Natural killer cell (primary cell): ENCODE measurements around the gene FAM186B. TPM values are rescaled to one million over a fixed set of nuclear protein-coding genes. Genes with fewer than 3 reads are reported as not detected.

Source experiments
- ATAC-seq, 3 donors: fragments of 150-1000 bp in 2 of 3; fragments of 200-7000 bp in 1 of 3; cut with Tn5 transposase; 1 replicate in 1 of 3; 2 replicates in 2 of 3; pipeline ENCODE4 v1.10.0; 2021; ENCODE audit warnings: mild to moderate bottlenecking in 2 of 3, moderate library complexity in 2 of 3
- DNase-seq, 2 donors: peaks; one replicate each; pipeline versions ENCODE4 v3.0.0 to v3.0.0-alpha.2; 2013 to 2021; ENCODE audit warnings: mixed read lengths in 1 of 2
- H3K27ac ChIP-seq: one replicate; pipeline ENCODE4 v1.5.1; 2013; ENCODE audit warnings: mild to moderate bottlenecking, low read length
- H3K27me3 ChIP-seq: one replicate; pipeline ENCODE4 v1.6.1; 2013; ENCODE audit warnings: low read length; ENCODE audit not compliant: control insufficient read depth, insufficient read depth
- H3K36me3 ChIP-seq: one replicate; pipeline ENCODE4 v1.6.1; 2013; ENCODE audit warnings: low read length; ENCODE audit not compliant: control insufficient read depth, insufficient read depth
- H3K4me1 ChIP-seq: one replicate; pipeline ENCODE4 v1.6.1; 2013; ENCODE audit warnings: low read length; ENCODE audit not compliant: control insufficient read depth, insufficient read depth
- H3K4me3 ChIP-seq: one replicate; pipeline ENCODE4 v1.5.1; 2013; ENCODE audit warnings: low read length
- H3K9me3 ChIP-seq: one replicate; pipeline ENCODE4 v1.6.1; 2013; ENCODE audit warnings: low read length; ENCODE audit not compliant: control insufficient read depth, insufficient read depth
- H3K27ac Mint-ChIP-seq, 2 donors: one replicate each; pipeline ENCODE4 v1.8.0; 2022; ENCODE audit warnings: mild to moderate bottlenecking in 2 of 2, mixed read lengths in 2 of 2, moderate library complexity in 1 of 2
- H3K27me3 Mint-ChIP-seq, 2 donors: one replicate each; pipeline ENCODE4 v1.8.0; 2022; ENCODE audit warnings: low read depth in 2 of 2, mixed read lengths in 2 of 2
- H3K36me3 Mint-ChIP-seq: one replicate; pipeline ENCODE4 v1.8.0; 2022; ENCODE audit warnings: mixed read lengths
- H3K4me1 Mint-ChIP-seq, 2 donors: one replicate each; pipeline ENCODE4 v1.8.0; 2022; ENCODE audit warnings: mixed read lengths in 2 of 2
- H3K4me3 Mint-ChIP-seq: one replicate; pipeline ENCODE4 v1.8.0; 2022; ENCODE audit warnings: mild to moderate bottlenecking, moderate library complexity, mixed read lengths
- H3K9me3 Mint-ChIP-seq, 2 donors: one replicate each; pipeline ENCODE4 v1.8.0; 2022; ENCODE audit warnings: mixed read lengths in 2 of 2
- CTCF ChIP-seq: fragments of 200-600 bp; IDR thresholded peaks from one replicate; pipeline ENCODE4 v1.8.0; 2022; ENCODE audit warnings: antibody characterized with exemption
- WGBS: methylation state at CpG from one replicate; pipeline ENCODE4 v1.1.7; 2013; ENCODE audit warnings: missing lambda C conversion rate; ENCODE audit not compliant: insufficient coverage; 5-methylcytosine and 5-hydroxymethylcytosine counted together
- intact Hi-C: fragments of 100-400 bp; cut with micrococcal nuclease; formaldehyde crosslinking; loops from one replicate; pipeline ENCODE4 v1.14.2; 2022
- total RNA-seq, 4 donors: library from RNA; stranded (reverse); fragments of 120-200 nt in 1 of 4; gene quantifications; one replicate each; pipeline versions ENCODE4 v1.2.3 to v1.2.4, GENCODE V29; 2013 to 2022

FAM186B gene
- total RNA-seq, 3 donors from 2014 or later (not counting 1 experiment from before 2014, with no cell fraction given): 0.56 to 0.85 (median 0.77) TPM

GRCh38 chr12:49582850-49583249 is 22.6 kb downstream of the FAM186B start:
- no peak for TF ChIP-seq CTCF
- WGBS: 95% methylated on average over 4 of the region's 4 CpGs
- H3K4me3 Mint-ChIP-seq: no peak overlapping the region
- H3K27ac Mint-ChIP-seq: no peak overlapping the region
- intact Hi-C loops: no loop called here
- ATAC-seq: no peak
- Histone ChIP-seq H3K36me3 (peaks cover 3% of the 10 kb centered on the region), H3K27ac (no peak overlapping the region), H3K4me1 (no peaks in the 10 kb centered on the region), H3K4me3 (no peak overlapping the region), H3K9me3 (no peaks in the 10 kb centered on the region), H3K27me3 (no peaks in the 10 kb centered on the region)
- no peaks in the 10 kb centered on the region for H3K36me3 Mint-ChIP-seq
- peaks cover 0 to 14% of the 10 kb centered on the region in 2 donors for H3K4me1 Mint-ChIP-seq
- H3K9me3 Mint-ChIP-seq: no peaks in the 10 kb centered on the region
- H3K27me3 Mint-ChIP-seq: no peaks in the 10 kb centered on the region
- no peak for DNase-seq

GRCh38 chr12:49582201-49582600 is 23.2 kb downstream of the FAM186B start:
- Mint-ChIP-seq H3K27ac (peak overlapping the region in 1 of 2 donors; percentile 0), H3K4me3 (no peak overlapping the region), H3K4me1 (peaks cover 0 to 18% of the 10 kb centered on the region in 2 donors), H3K27me3 (no peaks in the 10 kb centered on the region), H3K9me3 (no peaks in the 10 kb centered on the region), H3K36me3 (no peaks in the 10 kb centered on the region)
- Histone ChIP-seq H3K4me1 (no peaks in the 10 kb centered on the region), H3K36me3 (peaks cover 3% of the 10 kb centered on the region), H3K27ac (no peak overlapping the region), H3K27me3 (no peaks in the 10 kb centered on the region), H3K4me3 (no peak overlapping the region), H3K9me3 (no peaks in the 10 kb centered on the region)
- DNase-seq: no peak
- no peak for TF ChIP-seq CTCF
- no peak for ATAC-seq
- intact Hi-C loops: no loop called here
- WGBS: 100% methylated on average over 1 of the region's 1 CpG

GRCh38 chr12:49580572-49581535 is 24.6 kb downstream of the FAM186B start:
- no peak overlapping the region for H3K27ac Mint-ChIP-seq
- peaks cover 0 to 18% of the 10 kb centered on the region in 2 donors for H3K4me1 Mint-ChIP-seq
- no peaks in the 10 kb centered on the region for H3K36me3 Mint-ChIP-seq
- H3K27me3 Mint-ChIP-seq: no peaks in the 10 kb centered on the region
- TF ChIP-seq CTCF: peak; percentile 46
- H3K27ac ChIP-seq: no peak overlapping the region
- WGBS: 49% methylated on average over 8 of the region's 8 CpGs
- no peaks in the 10 kb centered on the region for H3K27me3 ChIP-seq
- H3K9me3 Mint-ChIP-seq: no peaks in the 10 kb centered on the region
- no peaks in the 10 kb centered on the region for H3K9me3 ChIP-seq
- H3K4me3 Mint-ChIP-seq: no peak overlapping the region
- H3K4me1 ChIP-seq: no peaks in the 10 kb centered on the region
- ATAC-seq: peak; percentile 59 to 80 (median 79)
- no peak overlapping the region for H3K4me3 ChIP-seq
- peaks cover 3% of the 10 kb centered on the region for H3K36me3 ChIP-seq
- intact Hi-C loops: loop anchor here (1.0 kb wide), 1 partner anchor 223 kb away; no protein-coding TSS in a partner anchor
- peak; percentile 35 to 74 for DNase-seq
